ENCODE data around the gene LEPR. TPM values are rescaled to one million over a fixed set of nuclear protein-coding genes. Genes with fewer than 3 reads are reported as not detected.
A peak's percentile ranks its signal among the peaks of the same experiment; 100 is the strongest.
"Not testable (repeated sequence)": the region's sequence is repeated elsewhere in the genome, so short reads cannot be mapped to it uniquely, and the experiment has no call there.

The LEPR gene
- total and polyA plus RNA-seq, 2 donors (not counting 3 experiments of a cell fraction or from before 2014, with no cell fraction given): 11.1 to 18.7 TPM

- H2AFZ ChIP-seq (ENCODE audit: low read depth, low read length): no peak overlapping the region
- dilution Hi-C loops (cut with MboI; ENCODE audit: extremely low pct_ligation_motif_present, low sequenced_read_pairs): no loop called here
- ChIA-PET POLR2A (no interaction called here), CTCF (interaction anchor here (0.6 to 3.6 kb wide), 51 partner anchors 9 to 246 kb away, joined by 3 to 46 read pairs (median 4); partner anchors contain the start of genes DNAJC6, LEPR and LEPROT)
- H3K9me3 ChIP-seq (replicated peaks; ENCODE audit: control insufficient read depth, insufficient read depth, low read length): no peaks in the 10 kb centered on the region
- DNase-seq (ENCODE audit: low read depth, low spot score) (peak; percentile 50), FAIRE-seq (no peak)
- H3K4me1 ChIP-seq (ENCODE audit: control insufficient read depth, extremely low read depth, insufficient read depth, low read length): no peaks in the 10 kb centered on the region
- H3K36me3 ChIP-seq (ENCODE audit: control insufficient read depth in 2 of 2, extremely low read depth in 1 of 2, insufficient read depth in 2 of 2, low read length in 2 of 2): no peaks in the 10 kb centered on the region
- H3K9me1 ChIP-seq (replicated peaks; ENCODE audit: control insufficient read depth, extremely low read depth, insufficient read depth, low read length): no peaks in the 10 kb centered on the region
- no peak overlapping the region for H3K9ac ChIP-seq (replicated peaks; ENCODE audit: extremely low read depth, insufficient read depth, low read length)
- H3K79me2 ChIP-seq (ENCODE audit: control insufficient read depth, insufficient read depth, low read length): no peaks in the 10 kb centered on the region
- H3K4me2 ChIP-seq (ENCODE audit: insufficient read depth, low read length): no peak overlapping the region
- intact Hi-C loops (cut with micrococcal nuclease): loop anchor here (1.0 to 2.0 kb wide), 2 partner anchors 29 to 223 kb away; no protein-coding TSS in a partner anchor
- TF ChIP-seq POLR2A (IDR thresholded peaks at IDR 0.05; ENCODE audit: low read depth, low read length) (no peak), CTCF (IDR thresholded peaks at IDR 0.05; ENCODE audit: extremely low read depth in 1 of 2, insufficient read depth in 1 of 2, low read depth in 1 of 2, low read length in 2 of 2) (peak; percentile 44 to 56)
- no peak overlapping the region for H3K4me3 ChIP-seq (replicated peaks in 1 of 3; ENCODE audit: insufficient read depth in 1 of 3, low read depth in 1 of 3, low read length in 3 of 3)
- H3K27ac ChIP-seq (ENCODE audit: insufficient read depth, low read depth, low read length): no peak overlapping the region
- H4K20me1 ChIP-seq (replicated peaks; ENCODE audit: control insufficient read depth, extremely low read depth, insufficient read depth, low read length): no peaks in the 10 kb centered on the region
- no TSS peak for BruUV-seq (replicated peaks)
- no peaks in the 10 kb centered on the region for H3K27me3 ChIP-seq (ENCODE audit: control insufficient read depth in 2 of 2, insufficient read depth in 2 of 2, low read length in 2 of 2)
Measured at GRCh38 chr1:65459397-65459768, 38.9 kb downstream of the LEPR start.

- FAIRE-seq; H2AFZ ChIP-seq (ENCODE audit: low read depth, low read length); DNase-seq (ENCODE audit: low read depth, low spot score); BruUV-seq (replicated peaks); H3K4me1 ChIP-seq (ENCODE audit: control insufficient read depth, extremely low read depth, insufficient read depth, low read length); H3K9me1 ChIP-seq (replicated peaks; ENCODE audit: control insufficient read depth, extremely low read depth, insufficient read depth, low read length); H3K27me3 ChIP-seq (ENCODE audit: control insufficient read depth in 2 of 2, insufficient read depth in 2 of 2, low read length in 2 of 2); H3K27ac ChIP-seq (ENCODE audit: insufficient read depth, low read depth, low read length); H3K36me3 ChIP-seq (ENCODE audit: control insufficient read depth in 2 of 2, extremely low read depth in 1 of 2, insufficient read depth in 2 of 2, low read length in 2 of 2); dilution Hi-C loops (cut with MboI; ENCODE audit: extremely low pct_ligation_motif_present, low sequenced_read_pairs); intact Hi-C loops (cut with micrococcal nuclease); POLR2A ChIA-PET; H3K4me2 ChIP-seq (ENCODE audit: insufficient read depth, low read length); H3K79me2 ChIP-seq (ENCODE audit: control insufficient read depth, insufficient read depth, low read length); H4K20me1 ChIP-seq (replicated peaks; ENCODE audit: control insufficient read depth, extremely low read depth, insufficient read depth, low read length); H3K4me3 ChIP-seq (replicated peaks in 1 of 3; ENCODE audit: insufficient read depth in 1 of 3, low read depth in 1 of 3, low read length in 3 of 3); H3K9ac ChIP-seq (replicated peaks; ENCODE audit: extremely low read depth, insufficient read depth, low read length); H3K9me3 ChIP-seq (replicated peaks; ENCODE audit: control insufficient read depth, insufficient read depth, low read length): not testable (repeated sequence)
- CTCF ChIA-PET: interaction anchor here (0.6 to 1.5 kb wide), 2 partner anchors 10 to 239 kb away, joined by 3 read pairs; no protein-coding TSS in a partner anchor
Measured at GRCh38 chr1:65465837-65466236, 45.4 kb downstream of the LEPR start.
